Activated T-cell treated with anti-CD3 and anti-CD28 coated beads, Interleukin-2, amount 50 U/mL, for 72 hours (primary cell): Measurements from ENCODE around the gene ABCC12. TPM values are rescaled to one million over a fixed set of nuclear protein-coding genes. Genes with fewer than 3 reads are reported as not detected.
A peak's percentile ranks its signal among the peaks of the same experiment; 100 is the strongest.
"Not testable (repeated sequence)": the region's sequence is repeated elsewhere in the genome, so short reads cannot be mapped to it uniquely, and the experiment has no call there.

Experiments
- ATAC-seq, 2 donors: fragments of 150-1000 bp; cut with Tn5 transposase; replicated peaks in 1 of 2; 2 replicates each; pipeline ENCODE4 v1.10.0; 2021; ENCODE audit warnings: moderate library complexity in 2 of 2, mild to moderate bottlenecking in 1 of 2
- DNase-seq, 2 donors: peaks; one replicate each; pipeline ENCODE4 v3.0.0; 2021 to 2022; ENCODE audit warnings: mixed read lengths in 1 of 2
- H3K27ac Mint-ChIP-seq: one replicate; pipeline ENCODE4 v1.8.0; 2022; ENCODE audit warnings: mild to moderate bottlenecking, moderate library complexity, mixed read lengths
- H3K27me3 Mint-ChIP-seq: one replicate; pipeline ENCODE4 v1.8.0; 2022; ENCODE audit warnings: low read depth, mixed read lengths
- H3K36me3 Mint-ChIP-seq, 2 donors: one replicate each; pipeline ENCODE4 v1.8.0; 2022; ENCODE audit warnings: mixed read lengths in 2 of 2, mild to moderate bottlenecking in 1 of 2; ENCODE audit not compliant: insufficient read depth in 2 of 2
- H3K4me1 Mint-ChIP-seq: one replicate; pipeline ENCODE4 v1.8.0; 2022; ENCODE audit warnings: low read depth, mixed read lengths
- H3K4me3 Mint-ChIP-seq, 2 donors: one replicate each; pipeline ENCODE4 v1.8.0; 2022; ENCODE audit warnings: mild to moderate bottlenecking in 2 of 2, mixed read lengths in 2 of 2, moderate library complexity in 2 of 2
- H3K9me3 Mint-ChIP-seq, 2 donors: one replicate each; pipeline ENCODE4 v1.8.0; 2022; ENCODE audit warnings: mixed read lengths in 2 of 2
- total RNA-seq, 2 donors: library from RNA; stranded (reverse); gene quantifications; one replicate each; pipeline ENCODE4 v1.2.3, GENCODE V29; 2022

ABCC12 gene
- total RNA-seq, 2 donors from 2014 or later = not detected

GRCh38 chr16:48181746-48182520 lies 26.1 kb upstream of the ABCC12 start:
- H3K27me3 Mint-ChIP-seq = peaks cover 13% of the 10 kb centered on the region
- not testable (repeated sequence) for DNase-seq, H3K4me1 Mint-ChIP-seq, ATAC-seq, H3K27ac Mint-ChIP-seq, H3K4me3 Mint-ChIP-seq, H3K9me3 Mint-ChIP-seq, H3K36me3 Mint-ChIP-seq

GRCh38 chr16:48180868-48181480 lies 25.2 kb upstream of the ABCC12 start:
- H3K27me3 Mint-ChIP-seq = peaks cover 20% of the 10 kb centered on the region
- ATAC-seq (no peak), DNase-seq (no peak)
- no peaks in the 10 kb centered on the region for H3K9me3 Mint-ChIP-seq
- H3K4me1 Mint-ChIP-seq = no peaks in the 10 kb centered on the region
- H3K4me3 Mint-ChIP-seq = no peak overlapping the region
- H3K27ac Mint-ChIP-seq = no peak overlapping the region
- no peaks in the 10 kb centered on the region for H3K36me3 Mint-ChIP-seq

- Mint-ChIP-seq H3K27me3 (peaks cover 22% of the 10 kb centered on the region), H3K9me3 (no peaks in the 10 kb centered on the region), H3K4me1 (no peaks in the 10 kb centered on the region), H3K4me3 (no peak overlapping the region), H3K36me3 (no peaks in the 10 kb centered on the region), H3K27ac (no peak overlapping the region)
- DNase-seq (no peak), ATAC-seq (no peak)
Measured at GRCh38 chr16:48176635-48177408, 21.0 kb upstream of the ABCC12 start.

GRCh38 chr16:48173889-48174288 lies 18.1 kb upstream of the ABCC12 start:
- H3K4me3 Mint-ChIP-seq = no peak overlapping the region
- DNase-seq = no peak
- no peak overlapping the region for H3K27ac Mint-ChIP-seq
- no peaks in the 10 kb centered on the region for H3K4me1 Mint-ChIP-seq
- H3K27me3 Mint-ChIP-seq = peaks cover 22% of the 10 kb centered on the region
- no peaks in the 10 kb centered on the region for H3K9me3 Mint-ChIP-seq
- H3K36me3 Mint-ChIP-seq = no peaks in the 10 kb centered on the region
- no peak for ATAC-seq

- Mint-ChIP-seq H3K4me1 (no peaks in the 10 kb centered on the region), H3K36me3 (no peaks in the 10 kb centered on the region), H3K4me3 (no peak overlapping the region), H3K27me3 (peaks cover 16% of the 10 kb centered on the region), H3K9me3 (no peaks in the 10 kb centered on the region), H3K27ac (no peak overlapping the region)
- no peak for ATAC-seq
- DNase-seq = no peak
Measured at GRCh38 chr16:48172682-48173081, 16.9 kb upstream of the ABCC12 start.

GRCh38 chr16:48169896-48170295 lies 14.1 kb upstream of the ABCC12 start:
- DNase-seq (no peak), ATAC-seq (no peak)
- H3K9me3 Mint-ChIP-seq = no peaks in the 10 kb centered on the region
- no peak overlapping the region for H3K4me3 Mint-ChIP-seq
- no peaks in the 10 kb centered on the region for H3K36me3 Mint-ChIP-seq
- no peaks in the 10 kb centered on the region for H3K27me3 Mint-ChIP-seq
- H3K27ac Mint-ChIP-seq = no peak overlapping the region
- H3K4me1 Mint-ChIP-seq = peaks cover 8% of the 10 kb centered on the region

GRCh38 chr16:48168075-48168474 lies 12.3 kb upstream of the ABCC12 start:
- no peak overlapping the region for H3K27ac Mint-ChIP-seq
- DNase-seq = no peak
- no peak for ATAC-seq
- no peak overlapping the region for H3K4me3 Mint-ChIP-seq
- peaks cover 12% of the 10 kb centered on the region for H3K4me1 Mint-ChIP-seq
- H3K36me3 Mint-ChIP-seq = no peaks in the 10 kb centered on the region
- H3K9me3 Mint-ChIP-seq = no peaks in the 10 kb centered on the region
- H3K27me3 Mint-ChIP-seq = no peaks in the 10 kb centered on the region

- H3K36me3 Mint-ChIP-seq, ATAC-seq, DNase-seq, H3K27ac Mint-ChIP-seq, H3K9me3 Mint-ChIP-seq, H3K4me3 Mint-ChIP-seq: not testable (repeated sequence)
- peaks cover 12% of the 10 kb centered on the region for H3K4me1 Mint-ChIP-seq
- peaks cover 10% of the 10 kb centered on the region for H3K27me3 Mint-ChIP-seq
Measured at GRCh38 chr16:48166617-48167016, 10.8 kb upstream of the ABCC12 start.

GRCh38 chr16:48165961-48166578 lies 10.3 kb upstream of the ABCC12 start:
- ATAC-seq (no peak), DNase-seq (no peak)
- Mint-ChIP-seq H3K27ac (no peak overlapping the region), H3K27me3 (peaks cover 16% of the 10 kb centered on the region), H3K36me3 (no peaks in the 10 kb centered on the region), H3K4me3 (no peak overlapping the region), H3K4me1 (peaks cover 12% of the 10 kb centered on the region), H3K9me3 (no peaks in the 10 kb centered on the region)

- H3K27ac Mint-ChIP-seq = no peak overlapping the region
- peaks cover 22% of the 10 kb centered on the region for H3K27me3 Mint-ChIP-seq
- ATAC-seq = peak; percentile 89 to 96
Measured at GRCh38 chr16:48164907-48165715, 9.3 kb upstream of the ABCC12 start.

GRCh38 chr16:48162839-48163410 lies 7.1 kb upstream of the ABCC12 start:
- Mint-ChIP-seq H3K4me3 (no peak overlapping the region), H3K4me1 (peaks cover 27% of the 10 kb centered on the region), H3K36me3 (peaks cover 0 to 3% of the 10 kb centered on the region in 2 donors), H3K27me3 (peaks cover 37% of the 10 kb centered on the region), H3K27ac (no peak overlapping the region), H3K9me3 (no peaks in the 10 kb centered on the region)
- DNase-seq (no peak), ATAC-seq (no peak)

More at GRCh38 chr16:48164907-48165715, 9.3 kb upstream of the ABCC12 start:
- DNase-seq = peak; percentile 65 to 80
- Mint-ChIP-seq H3K36me3 (no peaks in the 10 kb centered on the region), H3K9me3 (no peaks in the 10 kb centered on the region), H3K4me3 (no peak overlapping the region), H3K4me1 (peaks cover 12% of the 10 kb centered on the region)

- no peak for ATAC-seq
- H3K4me1 Mint-ChIP-seq = peaks cover 37% of the 10 kb centered on the region
- H3K27me3 Mint-ChIP-seq = peaks cover 37% of the 10 kb centered on the region
- no peaks in the 10 kb centered on the region for H3K9me3 Mint-ChIP-seq
- no peak for DNase-seq
- peaks cover 0 to 3% of the 10 kb centered on the region in 2 donors for H3K36me3 Mint-ChIP-seq
- H3K27ac Mint-ChIP-seq = no peak overlapping the region
- H3K4me3 Mint-ChIP-seq = no peak overlapping the region
Measured at GRCh38 chr16:48161906-48162305, 6.1 kb upstream of the ABCC12 start.
